ENCODE results near the gene DHRS2.
A peak's percentile ranks its signal among the peaks of the same experiment; 100 is the strongest.
"Not testable (repeated sequence)": the region's sequence is repeated elsewhere in the genome, so short reads cannot be mapped to it uniquely, and the experiment has no call there.

Gene DHRS2, protein sequence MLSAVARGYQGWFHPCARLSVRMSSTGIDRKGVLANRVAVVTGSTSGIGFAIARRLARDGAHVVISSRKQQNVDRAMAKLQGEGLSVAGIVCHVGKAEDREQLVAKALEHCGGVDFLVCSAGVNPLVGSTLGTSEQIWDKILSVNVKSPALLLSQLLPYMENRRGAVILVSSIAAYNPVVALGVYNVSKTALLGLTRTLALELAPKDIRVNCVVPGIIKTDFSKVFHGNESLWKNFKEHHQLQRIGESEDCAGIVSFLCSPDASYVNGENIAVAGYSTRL

GRCh38 chr14:23636317-23637211 is at the start of gene DHRS2:
TSS of gene DHRS2 (plus strand) at chr14:23636364. CDS start at chr14:23638865, 2,501 bp downstream.
- DNase-seq, result no peak

- peak; percentile 82 for DNase-seq
Observed at GRCh38 chr14:23588884-23589598, 47.1 kb upstream of the DHRS2 start.

- DNase-seq, result no peak
Observed at GRCh38 chr14:23589606-23590005, 46.6 kb upstream of the DHRS2 start.

DNA sequence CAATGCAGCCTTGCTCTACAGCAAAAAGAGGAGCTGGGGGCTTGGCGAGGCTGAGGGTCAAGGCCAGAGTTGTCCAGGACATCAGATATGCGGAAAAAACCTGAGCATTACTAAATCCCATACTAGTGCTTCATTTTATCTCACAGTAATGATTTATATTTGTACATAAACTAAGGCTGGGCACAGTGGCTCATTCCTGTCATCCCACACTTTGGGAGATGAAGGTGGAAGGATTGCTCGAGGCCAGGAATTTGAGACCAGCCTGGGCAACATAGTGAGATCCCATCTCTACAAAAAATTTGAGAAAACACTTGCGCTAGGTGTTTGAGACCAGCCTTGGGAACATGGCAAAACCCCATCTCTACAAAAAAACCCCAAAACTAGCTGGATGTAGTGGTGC is 46.0 kb upstream of the DHRS2 start:
- DNase-seq, result no peak

- not testable (repeated sequence) for DNase-seq
Observed at GRCh38 chr14:23594191-23594590, 42.0 kb upstream of the DHRS2 start.

DNA sequence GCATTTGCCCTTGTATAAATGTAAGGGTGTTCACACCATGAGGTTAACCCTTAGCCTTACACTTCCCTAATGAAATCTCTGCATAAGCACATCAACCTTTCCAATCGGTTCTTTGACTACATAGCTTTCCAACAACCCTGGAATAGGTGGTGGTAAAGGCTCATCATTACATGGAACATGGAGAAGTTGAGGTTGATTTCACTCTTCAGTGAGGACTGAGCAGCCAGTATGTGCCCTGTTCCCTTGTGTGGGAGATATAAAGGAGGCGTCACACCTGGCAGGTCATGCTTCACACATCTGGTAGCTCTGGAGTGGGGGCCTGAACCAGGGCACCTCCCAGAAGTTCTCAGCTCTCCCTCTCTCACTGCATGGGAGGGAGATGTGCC is 35.8 kb upstream of the DHRS2 start:
- DNase-seq, result no peak

GRCh38 chr14:23600806-23601205 is 35.4 kb upstream of the DHRS2 start:
- DNase-seq, result no peak

GRCh38 chr14:23601424-23601823 is 34.7 kb upstream of the DHRS2 start:
- DNase-seq, result no peak

- no peak for DNase-seq
Observed at GRCh38 chr14:23601845-23602180, 34.4 kb upstream of the DHRS2 start.

GRCh38 chr14:23602181-23603095 is 33.7 kb upstream of the DHRS2 start:
- no peak for DNase-seq

- DNase-seq, result no peak
Observed at GRCh38 chr14:23603103-23603502, 33.1 kb upstream of the DHRS2 start.

DNA sequence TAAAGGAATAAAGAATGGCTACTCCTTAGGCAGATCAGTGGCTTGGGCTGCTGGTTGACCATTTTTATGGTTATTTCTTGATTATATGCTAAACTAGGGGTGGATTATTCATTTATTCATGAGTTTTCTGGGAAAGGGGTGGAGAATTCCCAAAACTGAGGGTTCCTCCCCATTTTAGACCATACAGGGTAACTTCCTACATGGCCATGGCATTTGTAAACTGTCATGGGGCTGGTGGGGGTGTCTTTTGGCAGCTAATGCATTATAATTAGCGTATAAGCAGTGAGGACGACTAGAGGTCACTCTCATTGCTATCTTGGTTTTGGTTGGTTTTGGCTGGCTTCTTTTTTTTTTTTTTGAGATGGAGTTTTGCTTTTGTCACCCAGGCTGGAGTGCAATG is 32.0 kb upstream of the DHRS2 start:
- no peak for DNase-seq

GRCh38 chr14:23604675-23605170 is 31.4 kb upstream of the DHRS2 start:
- no peak for DNase-seq

DNA sequence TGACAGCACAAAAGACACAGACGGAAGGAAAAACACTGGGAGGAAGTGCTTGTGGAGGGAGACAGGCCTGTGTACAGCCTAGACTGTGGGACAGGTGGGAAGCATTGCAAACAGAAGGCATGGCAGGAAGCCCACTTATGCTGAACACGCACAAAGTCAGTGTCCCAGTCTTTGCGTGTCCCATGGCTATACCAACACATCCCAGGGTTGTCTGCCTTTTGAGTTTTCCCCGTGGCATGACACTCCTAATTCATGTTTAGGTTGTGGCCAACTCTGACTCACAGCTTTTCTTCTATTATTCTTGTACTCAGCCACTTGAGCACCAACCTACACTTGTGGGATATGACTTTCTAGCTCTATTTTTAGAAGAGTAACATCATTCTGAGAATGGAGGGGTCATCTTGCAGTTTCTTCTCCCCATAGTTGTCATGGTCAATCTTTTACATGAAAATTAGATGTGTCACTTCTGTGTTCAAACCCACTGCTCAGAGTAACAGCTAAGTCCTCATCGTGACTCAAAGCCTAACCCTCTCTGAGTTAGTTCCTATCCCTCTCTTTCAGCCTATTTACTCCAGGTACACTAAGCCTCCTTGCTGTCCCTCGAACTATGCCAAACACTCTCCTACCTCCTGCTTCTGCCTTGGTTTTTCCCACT is 30.1 kb upstream of the DHRS2 start:
- peak; percentile 76 for DNase-seq

GRCh38 chr14:23608454-23608853 is 27.7 kb upstream of the DHRS2 start:
- no peak for DNase-seq

DNA sequence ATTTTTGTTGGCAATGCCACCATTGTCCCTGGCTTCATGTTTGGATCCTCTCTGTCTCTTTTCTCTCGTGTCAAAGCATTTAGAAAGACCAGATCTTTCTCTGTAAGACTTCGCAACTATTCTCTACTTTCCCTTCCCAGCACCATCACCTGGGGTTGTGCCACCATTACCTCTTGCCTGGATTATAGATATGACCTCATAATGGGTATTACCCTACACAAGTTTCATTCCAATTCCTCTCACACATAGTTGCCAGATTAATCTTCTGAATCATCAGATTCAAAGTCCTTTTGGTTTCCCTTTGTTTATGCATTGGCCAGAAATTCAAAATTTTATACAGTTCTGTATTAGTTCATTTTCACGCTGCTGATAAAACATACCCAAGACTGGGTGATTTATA is 27.2 kb upstream of the DHRS2 start:
- no peak for DNase-seq

DNA sequence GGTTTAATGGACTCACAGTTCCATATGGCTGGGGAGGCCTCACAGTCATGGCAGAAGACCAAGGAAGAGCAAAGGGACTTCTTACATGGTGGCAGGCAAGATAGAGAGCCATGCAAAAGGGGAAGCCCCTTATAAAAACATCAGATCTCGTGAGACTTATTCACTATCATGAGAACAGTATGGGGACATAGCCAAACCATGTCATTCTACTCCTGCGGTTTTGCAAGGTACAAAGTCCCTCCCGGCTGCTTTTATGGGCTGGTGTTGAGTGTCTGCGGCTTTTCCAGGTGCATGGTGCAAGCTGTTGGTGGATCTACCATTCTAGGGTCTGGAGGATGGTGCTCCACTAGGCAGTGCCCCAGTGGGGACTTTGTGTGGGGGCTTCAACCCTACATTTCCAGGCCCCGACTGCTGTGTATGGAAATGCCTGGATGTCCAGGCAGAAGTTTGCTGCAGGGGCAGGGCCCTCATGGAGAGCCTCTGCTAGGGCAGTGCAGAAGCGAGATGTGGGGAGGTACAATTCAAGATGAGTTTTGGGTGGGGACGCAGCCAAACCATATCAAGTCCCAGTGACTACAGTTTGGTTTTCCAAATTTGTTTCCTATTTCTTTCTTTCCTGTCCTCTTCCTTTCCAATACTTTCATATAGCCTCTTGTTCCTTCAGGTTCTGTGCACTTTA is 26.6 kb upstream of the DHRS2 start:
- DNase-seq, result not testable (repeated sequence)

DNA sequence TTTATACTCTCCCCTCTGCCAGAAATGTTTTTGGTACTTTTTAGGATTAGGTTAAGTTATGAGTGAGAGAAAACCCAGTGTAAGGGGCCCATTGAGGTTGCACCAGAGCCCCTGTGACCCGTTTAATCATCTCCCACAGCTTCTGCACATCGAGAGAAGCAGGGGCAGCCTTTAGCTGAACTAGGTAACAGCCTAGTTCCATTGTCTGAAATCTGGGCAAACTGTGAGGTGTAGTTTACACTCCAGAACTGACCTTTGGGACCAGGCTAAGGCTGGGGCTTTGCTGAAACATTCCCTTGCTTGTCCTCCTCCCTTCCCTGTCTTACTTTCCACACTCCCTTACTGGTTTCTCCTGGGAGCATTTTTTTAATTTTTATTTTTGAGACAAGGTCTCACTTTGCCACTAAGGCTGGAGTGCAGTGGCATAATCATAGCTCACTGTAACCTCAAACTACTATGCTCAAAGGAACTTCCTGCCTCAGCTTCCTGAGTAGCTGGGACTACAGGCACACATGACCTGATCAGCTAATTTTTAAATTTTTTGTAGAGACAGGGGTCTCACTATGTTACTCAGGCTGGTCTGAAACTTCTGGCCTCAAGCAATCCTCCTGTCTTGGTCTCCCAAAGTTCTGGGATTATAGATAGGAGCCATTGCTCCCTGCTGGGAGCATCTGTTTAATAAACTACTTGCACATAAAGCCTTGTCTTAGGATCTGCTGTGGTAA is 25.9 kb upstream of the DHRS2 start:
- peak; percentile 33 for DNase-seq

- DNase-seq, result no peak
Observed at GRCh38 chr14:23610815-23611289, 25.3 kb upstream of the DHRS2 start.

- no peak for DNase-seq
Observed at GRCh38 chr14:23612354-23612732, 23.8 kb upstream of the DHRS2 start.
